NOMO-1 treated with DMSO at 0.1 percent for 48 hours (cell line): Measurements from ENCODE around the gene TRAF3IP3.

ENCODE experiments used
- DNase-seq: peaks from one replicate; lab custom pipeline; 2025; ENCODE audit not compliant: unreplicated experiment; lab: John Stamatoyannopoulos, UW

Gene TRAF3IP3, protein sequence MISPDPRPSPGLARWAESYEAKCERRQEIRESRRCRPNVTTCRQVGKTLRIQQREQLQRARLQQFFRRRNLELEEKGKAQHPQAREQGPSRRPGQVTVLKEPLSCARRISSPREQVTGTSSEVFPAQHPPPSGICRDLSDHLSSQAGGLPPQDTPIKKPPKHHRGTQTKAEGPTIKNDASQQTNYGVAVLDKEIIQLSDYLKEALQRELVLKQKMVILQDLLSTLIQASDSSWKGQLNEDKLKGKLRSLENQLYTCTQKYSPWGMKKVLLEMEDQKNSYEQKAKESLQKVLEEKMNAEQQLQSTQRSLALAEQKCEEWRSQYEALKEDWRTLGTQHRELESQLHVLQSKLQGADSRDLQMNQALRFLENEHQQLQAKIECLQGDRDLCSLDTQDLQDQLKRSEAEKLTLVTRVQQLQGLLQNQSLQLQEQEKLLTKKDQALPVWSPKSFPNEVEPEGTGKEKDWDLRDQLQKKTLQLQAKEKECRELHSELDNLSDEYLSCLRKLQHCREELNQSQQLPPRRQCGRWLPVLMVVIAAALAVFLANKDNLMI

DNA sequence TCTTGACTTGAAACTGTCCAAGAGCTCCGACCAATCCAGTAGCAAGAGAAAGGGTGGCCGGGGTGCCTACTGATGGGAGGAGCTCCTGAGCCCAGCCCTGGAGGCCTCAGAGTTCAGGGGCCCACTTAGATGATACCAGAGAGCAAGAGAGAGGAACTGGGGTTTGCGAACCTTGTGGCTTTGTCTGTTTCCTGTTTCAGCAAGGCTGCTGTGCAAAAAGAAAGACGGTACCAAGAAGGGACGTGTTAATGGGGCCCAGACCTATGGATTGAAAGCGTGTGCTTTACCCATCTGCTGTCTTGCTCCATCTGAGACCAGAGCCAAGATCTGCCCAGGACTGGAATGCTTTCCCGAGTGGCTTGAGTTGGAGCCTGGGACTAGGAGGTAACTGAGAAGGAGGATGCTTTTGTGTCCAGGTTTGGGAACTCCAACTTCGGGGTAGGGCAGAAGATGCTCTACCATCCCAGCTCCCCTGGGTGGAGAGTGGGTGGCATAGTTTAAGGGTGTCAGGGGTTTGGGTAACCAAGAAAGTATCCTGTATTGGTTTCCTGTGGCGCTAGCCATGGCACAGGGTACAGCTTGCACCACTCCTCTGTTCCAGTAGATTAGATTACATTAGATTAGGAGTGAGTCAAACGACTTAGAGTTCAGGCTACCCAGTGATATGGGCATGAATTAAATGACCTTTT, at the start of gene TRAF3IP3:
TRAF3IP3 (plus strand) TSS at position 128 of the 689 bp plus-strand sequence. CDS start 3,987 bp downstream, outside the sequence.
- DNase-seq = peak; percentile 96

DNA sequence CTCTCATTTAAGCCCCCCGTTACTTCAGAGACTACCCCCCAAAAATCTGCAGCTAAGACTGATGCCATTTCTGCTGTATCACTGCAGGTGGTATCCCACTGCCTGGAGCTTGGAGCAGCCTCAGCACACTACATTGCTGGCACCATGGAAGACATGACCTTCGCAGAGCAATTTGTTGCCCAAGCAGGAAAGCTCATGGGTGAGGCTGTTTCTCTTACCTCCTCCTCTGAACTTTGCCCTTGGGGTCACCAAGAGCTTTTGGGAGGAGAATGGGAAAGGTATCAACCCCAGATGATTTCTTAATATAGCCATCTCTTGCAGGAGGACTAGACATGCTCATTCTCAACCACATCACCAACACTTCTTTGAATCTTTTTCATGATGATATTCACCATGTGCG, 49.2 kb upstream of the TRAF3IP3 start:
- DNase-seq = no peak

GRCh38 chr1:209707308-209707707, 48.5 kb upstream of the TRAF3IP3 start:
- DNase-seq = no peak

DNA sequence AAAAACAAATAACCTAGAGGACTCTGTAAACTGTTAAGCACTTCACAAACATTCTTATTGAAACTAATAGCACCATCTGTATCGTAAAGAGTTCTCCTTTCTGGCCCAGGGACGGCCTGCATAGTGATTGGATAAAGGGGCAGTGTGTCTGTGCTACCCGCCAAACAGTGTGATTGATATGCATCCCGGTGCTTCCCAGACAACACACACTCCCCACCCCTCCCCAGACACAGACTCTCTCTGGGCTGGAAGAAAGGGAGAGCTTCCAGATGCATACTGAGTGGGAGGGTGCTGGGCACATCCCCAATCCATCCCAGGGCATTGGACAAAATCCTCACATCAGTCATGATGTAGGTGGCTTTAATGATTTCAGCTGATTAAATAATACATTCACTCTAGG, 47.6 kb upstream of the TRAF3IP3 start:
- no peak for DNase-seq

- no peak for DNase-seq
Measured at GRCh38 chr1:209710093-209710492, 45.8 kb upstream of the TRAF3IP3 start.

- DNase-seq = no peak
Measured at GRCh38 chr1:209710847-209711246, 45.0 kb upstream of the TRAF3IP3 start.

DNA sequence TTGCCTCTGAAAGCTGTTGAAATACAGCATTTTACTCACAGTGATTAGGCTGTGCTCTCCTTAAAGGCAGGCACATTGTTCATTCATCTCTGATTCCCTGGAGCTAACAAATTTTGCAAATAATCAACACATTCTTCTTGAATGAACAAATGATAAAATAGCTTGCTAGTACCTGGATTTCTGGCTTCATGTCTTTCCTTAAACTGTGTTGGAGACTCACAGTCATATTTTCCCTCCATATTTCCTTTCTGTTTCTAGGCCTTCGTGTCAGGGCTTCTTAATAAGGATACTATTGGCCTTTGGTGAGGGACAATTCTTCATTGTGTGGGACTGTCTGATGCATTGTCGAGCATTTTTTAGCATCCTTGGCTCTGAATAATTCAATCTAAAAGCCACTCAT, 41.5 kb upstream of the TRAF3IP3 start:
- no peak for DNase-seq

GRCh38 chr1:209715314-209715713, 40.5 kb upstream of the TRAF3IP3 start:
- no peak for DNase-seq

- no peak for DNase-seq
Measured at GRCh38 chr1:209717818-209718217, 38.0 kb upstream of the TRAF3IP3 start.

- DNase-seq = no peak
Measured at GRCh38 chr1:209720326-209720725, 35.5 kb upstream of the TRAF3IP3 start.

- no peak for DNase-seq
Measured at GRCh38 chr1:209720826-209721225, 35.0 kb upstream of the TRAF3IP3 start.

GRCh38 chr1:209721323-209721722, 34.5 kb upstream of the TRAF3IP3 start:
- DNase-seq = no peak

GRCh38 chr1:209723265-209723664, 32.6 kb upstream of the TRAF3IP3 start:
- no peak for DNase-seq

DNA sequence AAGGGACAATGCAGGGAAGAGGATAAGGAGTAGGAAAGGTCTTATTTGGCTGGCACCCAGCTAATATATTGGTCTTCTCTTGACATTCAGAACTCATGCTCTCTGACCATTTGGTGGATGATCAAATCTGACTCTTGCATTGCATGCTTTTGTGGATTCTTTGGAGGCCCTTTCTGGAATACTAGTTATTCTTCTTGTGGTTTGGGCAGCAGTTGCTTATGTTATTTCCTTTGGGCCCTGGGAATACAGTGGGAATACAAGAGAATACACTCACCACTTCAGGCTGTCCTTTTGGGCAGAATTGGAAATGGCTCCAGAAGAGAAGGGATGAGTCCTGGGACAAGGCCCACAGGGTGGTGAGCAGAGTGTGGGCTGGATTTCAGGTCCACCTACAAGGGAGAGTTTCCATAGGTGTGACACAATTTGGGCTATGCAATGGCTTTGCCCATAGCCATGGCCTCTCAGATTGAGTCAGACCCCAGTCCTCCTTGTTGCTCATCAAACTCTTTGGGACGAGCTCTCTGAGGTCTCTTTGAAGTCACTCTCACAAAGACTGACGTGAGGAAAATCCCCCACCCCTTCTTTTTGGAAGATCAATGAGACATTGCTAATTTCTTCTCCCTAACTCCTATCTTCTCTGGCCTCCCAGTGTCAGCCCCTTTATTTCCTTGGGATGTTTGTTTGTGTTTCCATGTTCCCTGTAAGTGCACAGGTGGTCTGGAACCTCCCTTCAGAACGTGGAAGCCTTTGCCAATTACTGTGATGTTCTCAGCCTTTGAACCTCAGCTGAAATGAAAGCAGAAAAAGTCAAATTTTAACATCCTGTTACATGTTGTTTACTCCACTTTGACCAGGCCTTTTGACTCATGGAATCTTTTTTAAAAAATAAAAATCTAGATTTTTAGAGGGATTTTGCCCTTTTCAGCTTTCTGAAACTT, 31.8 kb upstream of the TRAF3IP3 start:
- no peak for DNase-seq

DNA sequence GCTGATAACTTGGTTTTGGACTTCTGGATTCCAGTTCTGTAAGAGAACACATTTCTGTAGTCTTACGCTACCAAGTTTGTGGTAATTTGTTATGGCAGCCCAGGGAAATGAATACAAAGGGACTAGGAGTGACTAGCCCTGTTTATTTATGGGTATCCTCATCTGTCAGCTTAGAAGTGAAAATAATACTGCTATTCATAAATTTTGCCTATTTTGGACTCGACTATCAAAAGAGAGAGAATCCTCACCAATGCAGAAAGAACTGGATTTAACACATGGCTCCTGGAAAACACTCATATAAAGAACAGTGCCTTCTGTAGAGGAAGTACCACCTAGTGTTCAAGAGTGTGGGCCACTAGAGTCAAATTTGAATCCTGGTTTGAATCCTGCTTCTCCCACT, 28.6 kb upstream of the TRAF3IP3 start:
- DNase-seq = no peak

DNA sequence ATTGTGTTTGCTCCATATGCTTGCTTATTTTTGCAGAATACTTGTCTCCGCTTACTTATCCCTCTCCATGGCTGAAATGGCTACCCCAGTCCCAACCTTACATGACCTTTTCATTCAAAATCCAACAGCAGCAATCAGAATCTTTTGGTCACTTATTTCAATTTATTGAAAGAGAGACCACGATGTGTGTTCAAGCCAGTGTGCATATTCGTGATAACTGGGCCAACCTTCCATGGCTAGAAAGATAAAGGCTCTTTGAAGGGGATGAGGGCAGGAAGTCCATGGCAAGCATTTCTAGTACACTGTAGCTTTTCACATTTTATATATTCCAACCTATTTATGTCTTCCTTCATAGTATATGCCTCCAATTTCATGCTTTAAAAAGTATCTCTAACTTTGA, 28.1 kb upstream of the TRAF3IP3 start:
- no peak for DNase-seq

GRCh38 chr1:209728466-209728865, 27.4 kb upstream of the TRAF3IP3 start:
- no peak for DNase-seq

- DNase-seq = no peak
Measured at GRCh38 chr1:209729436-209729835, 26.4 kb upstream of the TRAF3IP3 start.

GRCh38 chr1:209732725-209733124, 23.1 kb upstream of the TRAF3IP3 start:
- no peak for DNase-seq

- DNase-seq = peak; percentile 94
Measured at GRCh38 chr1:209733409-209734192, 22.3 kb upstream of the TRAF3IP3 start.
